Left ventricle myocardium inferior (tissue), 1 donor: ENCODE data around the gene ANKRD16. TPM values are rescaled to one million over a fixed set of nuclear protein-coding genes. Genes with fewer than 3 reads are reported as not detected.

Source experiments
- DNase-seq: peaks from one replicate; pipeline ENCODE4 v3.0.0-alpha.2; 2020
- H3K27ac ChIP-seq: fragments of 200-600 bp; replicated peaks from 2 replicates; pipeline ENCODE4 v1.8.0; 2021
- H3K27me3 ChIP-seq: fragments of 200-600 bp; 2 replicates; pipeline ENCODE4 v1.8.0; 2021; ENCODE audit warnings: low read depth
- H3K36me3 ChIP-seq: fragments of 200-600 bp; 2 replicates; pipeline ENCODE4 v1.8.0; 2021
- H3K4me1 ChIP-seq: fragments of 200-600 bp; 2 replicates; pipeline ENCODE4 v1.8.0; 2021
- H3K4me3 ChIP-seq: fragments of 200-600 bp; 2 replicates; pipeline ENCODE4 v1.8.0; 2021; ENCODE audit warnings: mild to moderate bottlenecking, moderate library complexity
- H3K9me3 ChIP-seq: fragments of 200-600 bp; replicated peaks from 2 replicates; pipeline ENCODE4 v1.8.0; 2021
- CTCF ChIP-seq: fragments of 200-600 bp; IDR thresholded peaks from 2 replicates; pipeline ENCODE4 v1.8.0; 2021; ENCODE audit warnings: antibody characterized with exemption, mild to moderate bottlenecking, borderline replicate concordance
- intact Hi-C: fragments of 100-400 bp; cut with micrococcal nuclease; formaldehyde crosslinking; loops from one replicate; pipeline ENCODE4 v1.11.0; 2022
- total RNA-seq: library from RNA; stranded (reverse); fragmentation: NEBNext Ultra II Directional; extraction: Animal tissue kit (Norgen Biotek cat#: 25700); gene quantifications from one replicate; pipeline ENCODE4 v1.2.1, GENCODE V29; 2021
- donor health status: DM: no; HTN: yes; CAD: no; lungs with severe emphysema.

Gene ANKRD16
- total RNA-seq, 1 donor from 2014 or later = 2.3 TPM

GRCh38 chr10:5862360-5862961, 27.2 kb downstream of the ANKRD16 start:
- no peaks in the 10 kb centered on the region for H3K9me3 ChIP-seq
- intact Hi-C loops = no loop called here
- no peaks in the 10 kb centered on the region for H3K27me3 ChIP-seq
- TF ChIP-seq CTCF = no peak
- H3K4me1 ChIP-seq = no peaks in the 10 kb centered on the region
- peaks cover 6% of the 10 kb centered on the region for H3K36me3 ChIP-seq
- H3K27ac ChIP-seq = no peak overlapping the region
- no peak overlapping the region for H3K4me3 ChIP-seq
- DNase-seq = no peak

GRCh38 chr10:5860066-5860465, 29.6 kb downstream of the ANKRD16 start:
- TF ChIP-seq CTCF = no peak
- DNase-seq = no peak

GRCh38 chr10:5858811-5859210, 30.9 kb downstream of the ANKRD16 start:
- Histone ChIP-seq H3K27me3 (no peaks in the 10 kb centered on the region), H3K4me1 (no peaks in the 10 kb centered on the region), H3K9me3 (no peaks in the 10 kb centered on the region), H3K27ac (no peak overlapping the region), H3K36me3 (peaks cover 6% of the 10 kb centered on the region), H3K4me3 (no peak overlapping the region)
- DNase-seq = no peak
- intact Hi-C loops = no loop called here
- no peak for TF ChIP-seq CTCF

More at GRCh38 chr10:5860066-5860465, 29.6 kb downstream of the ANKRD16 start:
- H3K4me1 ChIP-seq = no peaks in the 10 kb centered on the region
- H3K36me3 ChIP-seq = peaks cover 6% of the 10 kb centered on the region
- no peak overlapping the region for H3K27ac ChIP-seq
- intact Hi-C loops = no loop called here
- no peak overlapping the region for H3K4me3 ChIP-seq
- H3K27me3 ChIP-seq = no peaks in the 10 kb centered on the region
- no peaks in the 10 kb centered on the region for H3K9me3 ChIP-seq

GRCh38 chr10:5856701-5857004, 33.0 kb downstream of the ANKRD16 start:
- intact Hi-C loops = no loop called here
- no peaks in the 10 kb centered on the region for H3K9me3 ChIP-seq
- no peak overlapping the region for H3K4me3 ChIP-seq
- DNase-seq = no peak
- no peaks in the 10 kb centered on the region for H3K27me3 ChIP-seq
- H3K36me3 ChIP-seq = no peaks in the 10 kb centered on the region
- H3K4me1 ChIP-seq = no peaks in the 10 kb centered on the region
- no peak overlapping the region for H3K27ac ChIP-seq
- no peak for TF ChIP-seq CTCF

GRCh38 chr10:5855979-5856700, 33.6 kb downstream of the ANKRD16 start:
- Histone ChIP-seq H3K27me3 (no peaks in the 10 kb centered on the region), H3K4me1 (no peaks in the 10 kb centered on the region), H3K9me3 (no peaks in the 10 kb centered on the region), H3K4me3 (no peak overlapping the region), H3K27ac (no peak overlapping the region), H3K36me3 (no peaks in the 10 kb centered on the region)
- DNase-seq = no peak
- intact Hi-C loops = no loop called here
- TF ChIP-seq CTCF = no peak
